DND-41 (cell line): Measurements from ENCODE around the gene DNAH7.
A peak's percentile ranks its signal among the peaks of the same experiment; 100 is the strongest.

ENCODE experiments used
- ATAC-seq: fragments of 200-7000 bp; cut with Tn5 transposase; 3 replicates; pipeline ENCODE4 v1.9.1; 2021; ENCODE audit warnings: low read depth; ENCODE audit not compliant: insufficient read depth
- DNase-seq: peaks from one replicate; pipeline ENCODE4 v3.0.0-alpha.2; 2020
- H2AFZ ChIP-seq: 2 replicates; pipeline ENCODE4 v1.6.0; 2012; ENCODE audit warnings: low read depth, low read length
- H3K27ac ChIP-seq: 2 replicates; pipeline ENCODE4 v1.5.1; 2012; ENCODE audit warnings: low read length, inconsistent platforms
- H3K27me3 ChIP-seq: fragments of 200-600 bp; sonication (generic); 2 replicates; pipeline ENCODE4 v1.6.0; 2012; ENCODE audit warnings: low read length, mild to moderate bottlenecking, inconsistent platforms; ENCODE audit not compliant: insufficient read depth, poor library complexity
- H3K36me3 ChIP-seq: 2 replicates; pipeline ENCODE4 v1.5.1; 2012; ENCODE audit warnings: low read length, inconsistent platforms; ENCODE audit not compliant: insufficient read depth
- H3K4me1 ChIP-seq: 2 replicates; pipeline ENCODE4 v1.5.1; 2012; ENCODE audit warnings: mild to moderate bottlenecking, low read length; ENCODE audit not compliant: insufficient read depth
- H3K4me2 ChIP-seq: 2 replicates; pipeline ENCODE4 v1.6.0; 2012; ENCODE audit warnings: mild to moderate bottlenecking, moderate library complexity, low read length, inconsistent platforms; ENCODE audit not compliant: insufficient read depth
- H3K4me3 ChIP-seq, 2 experiments: fragments of 200-600 bp in 1 of 2; shearing (Covaris generic) in 1 of 2; 2 replicates each; pipeline ENCODE4 v1.5.1; 2012 to 2016; ENCODE audit warnings: inconsistent platforms in 2 of 2, low read length in 2 of 2, mild to moderate bottlenecking in 2 of 2, low read depth in 1 of 2, moderate library complexity in 1 of 2
- H3K79me2 ChIP-seq: 2 replicates; pipeline ENCODE4 v1.6.0; 2012; ENCODE audit warnings: low read length, inconsistent platforms; ENCODE audit not compliant: insufficient read depth
- H3K9ac ChIP-seq: 2 replicates; pipeline ENCODE4 v1.6.0; 2012; ENCODE audit warnings: low read depth, mild to moderate bottlenecking, inconsistent platforms, low read length, moderate library complexity
- H3K9me3 ChIP-seq: 2 replicates; pipeline ENCODE4 v1.5.1; 2012; ENCODE audit warnings: low read length, moderate library complexity, mild to moderate bottlenecking, inconsistent platforms; ENCODE audit not compliant: insufficient read depth, severe bottlenecking
- H4K20me1 ChIP-seq: 2 replicates; pipeline ENCODE4 v1.6.0; 2012; ENCODE audit warnings: low read length; ENCODE audit not compliant: insufficient read depth
- CTCF ChIP-seq: IDR thresholded peaks from 2 replicates; pipeline ENCODE4 v1.5.1; 2012; ENCODE audit warnings: borderline replicate concordance, low read length, moderate library complexity, mild to moderate bottlenecking; ENCODE audit not compliant: poor library complexity, severe bottlenecking; ENCODE audit errors: extremely low read depth
- EZH2 ChIP-seq: IDR thresholded peaks from 3 replicates; pipeline ENCODE4 v1.6.1; 2012; ENCODE audit warnings: borderline replicate concordance, low read depth, mild to moderate bottlenecking, moderate library complexity, low read length, inconsistent platforms; ENCODE audit not compliant: severe bottlenecking

The DNAH7 gene

GRCh38 chr2:195734931-195735330 is 333.7 kb downstream of the DNAH7 start:
- Histone ChIP-seq H4K20me1 (no peaks in the 10 kb centered on the region), H3K4me2 (no peak overlapping the region), H3K36me3 (peaks cover 74% of the 10 kb centered on the region), H3K27ac (no peak overlapping the region), H2AFZ (no peak overlapping the region), H3K9me3 (no peaks in the 10 kb centered on the region), H3K79me2 (no peaks in the 10 kb centered on the region), H3K27me3 (no peaks in the 10 kb centered on the region), H3K9ac (no peak overlapping the region), H3K4me3 (no peak overlapping the region), H3K4me1 (peaks cover 7% of the 10 kb centered on the region; the same call in 1 of the 2 replicates)
- no peak for TF ChIP-seq CTCF
- TF ChIP-seq EZH2: no peak
- DNase-seq: no peak
- ATAC-seq: 0 out of 3 replicates have a peak, but pooled peaks have one; percentile 22

- Histone ChIP-seq H3K36me3 (peaks cover 74% of the 10 kb centered on the region), H2AFZ (no peak overlapping the region), H3K79me2 (no peaks in the 10 kb centered on the region), H3K27me3 (no peaks in the 10 kb centered on the region), H3K9me3 (no peaks in the 10 kb centered on the region), H3K9ac (no peak overlapping the region), H3K4me1 (peaks cover 12% of the 10 kb centered on the region; the same call in 1 of the 2 replicates), H4K20me1 (no peaks in the 10 kb centered on the region), H3K4me3 (no peak overlapping the region), H3K4me2 (no peak overlapping the region), H3K27ac (no peak overlapping the region)
- TF ChIP-seq EZH2: no peak
- TF ChIP-seq CTCF: no peak
- DNase-seq (no peak), ATAC-seq (no peak)
These were observed 334.2 kb downstream of the DNAH7 start for GRCh38 chr2:195734395-195734794.

- no peak for ATAC-seq
- H3K36me3 ChIP-seq: peaks cover 77% of the 10 kb centered on the region
- H3K27me3 ChIP-seq: no peaks in the 10 kb centered on the region
- TF ChIP-seq CTCF (no peak), EZH2 (no peak)
- H3K4me2 ChIP-seq: no peak overlapping the region
- no peaks in the 10 kb centered on the region for H4K20me1 ChIP-seq
- no peak overlapping the region for H2AFZ ChIP-seq
- no peak overlapping the region for H3K9ac ChIP-seq
- no peaks in the 10 kb centered on the region for H3K79me2 ChIP-seq
- H3K4me1 ChIP-seq: peaks cover 13% of the 10 kb centered on the region; the same call in 1 of the 2 replicates
- no peak for DNase-seq
- H3K4me3 ChIP-seq: no peak overlapping the region
- no peaks in the 10 kb centered on the region for H3K9me3 ChIP-seq
- H3K27ac ChIP-seq: no peak overlapping the region
These were observed 334.8 kb downstream of the DNAH7 start for GRCh38 chr2:195733831-195734230.

GRCh38 chr2:195732574-195732973 is 336.1 kb downstream of the DNAH7 start:
- DNase-seq (no peak), ATAC-seq (no peak)
- Histone ChIP-seq H3K9ac (no peak overlapping the region), H3K36me3 (peaks cover 81% of the 10 kb centered on the region), H3K4me1 (peaks cover 13% of the 10 kb centered on the region; the same call in 1 of the 2 replicates), H3K9me3 (no peaks in the 10 kb centered on the region), H4K20me1 (no peaks in the 10 kb centered on the region), H3K27me3 (no peaks in the 10 kb centered on the region), H3K27ac (no peak overlapping the region), H3K4me2 (no peak overlapping the region), H3K4me3 (no peak overlapping the region), H2AFZ (no peak overlapping the region), H3K79me2 (no peaks in the 10 kb centered on the region)
- TF ChIP-seq EZH2 (no peak), CTCF (no peak)
